Suprapubic skin (tissue), 4 donors: ENCODE data around the gene MEF2C.

Experiments
- CTCF ChIP-seq, 2 donors: fragments of 200-600 bp in 1 of 2; fragments of 450-650 bp in 1 of 2; sonication (generic) in 1 of 2; IDR thresholded peaks; one replicate each; pipeline ENCODE4 v1.5.1; 2016 to 2019; ENCODE audit warnings: antibody characterized with exemption in 2 of 2, mild to moderate bottlenecking in 1 of 2, moderate library complexity in 1 of 2
- POLR2A ChIP-seq, 2 donors: fragments of 450-650 bp; IDR thresholded peaks; one replicate each; pipeline ENCODE4 v1.6.1; 2017; ENCODE audit warnings: antibody characterized with exemption in 2 of 2, mild to moderate bottlenecking in 2 of 2, moderate library complexity in 2 of 2
- POLR2AphosphoS5 ChIP-seq, 3 donors: sonication (generic); formaldehyde crosslinking; IDR thresholded peaks; one replicate each; pipeline ENCODE4 v1.6.1; 2017; ENCODE audit warnings: antibody characterized with exemption in 3 of 3

DNA sequence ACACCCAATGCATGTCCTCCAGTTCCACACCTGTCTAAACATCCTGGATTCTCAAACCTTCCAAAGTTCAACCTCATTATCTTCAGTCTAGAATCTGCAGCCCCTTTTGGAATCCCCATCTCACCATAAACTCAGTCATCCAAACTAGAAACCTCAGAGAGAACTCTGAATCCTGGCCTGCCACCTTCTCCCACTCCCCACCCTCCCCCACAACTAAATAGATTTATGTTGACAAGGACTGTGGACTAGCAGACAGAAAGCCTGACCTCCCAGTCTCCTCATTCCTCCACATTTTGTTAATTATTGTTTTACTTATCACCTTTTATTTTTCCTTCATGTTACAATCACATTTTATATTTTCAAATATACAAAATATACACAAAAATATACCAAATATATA is 76.6 kb downstream of the MEF2C start:
- TF ChIP-seq CTCF (IDR thresholded peaks at IDR 0.05) (no peak), POLR2AphosphoS5 (IDR thresholded peaks at IDR 0.05) (no peak), POLR2A (IDR thresholded peaks at IDR 0.05) (no peak)
